Mucosa of descending colon (tissue), 3 donors: Measurements from ENCODE around the gene ZHX3. TPM values are rescaled to one million over a fixed set of nuclear protein-coding genes. Genes with fewer than 3 reads are reported as not detected.

Experiments
- ATAC-seq: fragments of 200-7000 bp; cut with Tn5 transposase; one replicate; pipeline ENCODE4 v1.9.1; 2020; ENCODE audit warnings: mild to moderate bottlenecking, moderate library complexity
- DNase-seq, 3 donors: peaks; one replicate each; pipeline ENCODE4 v3.0.0-alpha.2; 2020
- H3K36me3 ChIP-seq: fragments of 200-600 bp; one replicate; pipeline ENCODE4 v1.8.0; 2021; ENCODE audit warnings: low read depth, mild to moderate bottlenecking
- H3K4me1 ChIP-seq: fragments of 200-600 bp; one replicate; pipeline ENCODE4 v1.8.0; 2021; ENCODE audit warnings: low read depth, mild to moderate bottlenecking
- H3K4me3 ChIP-seq: fragments of 200-600 bp; one replicate; pipeline ENCODE4 v1.8.0; 2021; ENCODE audit warnings: mild to moderate bottlenecking
- H3K9me3 ChIP-seq: fragments of 200-600 bp; one replicate; pipeline ENCODE4 v1.8.0; 2021; ENCODE audit warnings: mild to moderate bottlenecking
- intact Hi-C, 2 donors: fragments of 100-400 bp; cut with DNase I in 1 of 2; cut with micrococcal nuclease in 1 of 2; formaldehyde crosslinking; loops; one replicate each; pipeline versions ENCODE4 v1.11.0 to v1.11.1; 2022; cut with DNase I, micrococcal nuclease
- total RNA-seq, 3 donors: library from RNA; stranded (reverse); fragmentation: NEBNext Ultra II Directional in 2 of 3; extraction: Animal tissue kit (Norgen Biotek cat#: 25700) in 2 of 3; gene quantifications; one replicate each; pipeline versions ENCODE4 v1.2.1 to v1.2.4, GENCODE V29; 2021 to 2023
- TF ChIP-seq, protein P1 (sequence below): fragments of 200-600 bp; IDR thresholded peaks from one replicate; pipeline ENCODE4 v1.8.0; 2022; ENCODE audit warnings: antibody characterized with exemption, mild to moderate bottlenecking
- donor health status: DM: no; HTN: no; CAD: no; lungs with moderate emphysema.
- donor health status: DM: no; HTN: no; CAD: no.
- donor health status: DM: no; HTN: yes; CAD: no.

ZHX3 gene
- total RNA-seq, 3 donors from 2014 or later: 24.5 to 84.5 (median 32.8) TPM

DNA sequence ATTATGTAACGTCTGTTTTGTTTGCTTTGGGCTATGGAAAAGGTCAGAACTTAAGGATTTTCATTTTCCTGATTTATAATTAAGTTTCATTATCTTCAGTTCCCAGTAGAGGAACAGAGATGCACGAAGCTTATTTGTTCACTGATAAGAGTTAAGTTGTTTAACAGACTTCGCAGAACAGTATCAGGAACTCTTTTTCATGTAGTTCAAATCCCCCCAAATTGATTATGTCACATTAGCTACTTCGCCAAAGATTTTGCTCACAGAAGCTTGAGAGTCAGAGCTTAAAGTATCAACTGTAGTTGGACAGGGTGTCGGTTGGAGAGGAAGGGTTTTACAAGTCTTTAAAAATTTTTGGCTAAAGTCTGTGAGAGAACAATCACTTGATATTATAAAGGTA lies 43.4 kb downstream of the ZHX3 start:
- TF ChIP-seq, protein P1, sequence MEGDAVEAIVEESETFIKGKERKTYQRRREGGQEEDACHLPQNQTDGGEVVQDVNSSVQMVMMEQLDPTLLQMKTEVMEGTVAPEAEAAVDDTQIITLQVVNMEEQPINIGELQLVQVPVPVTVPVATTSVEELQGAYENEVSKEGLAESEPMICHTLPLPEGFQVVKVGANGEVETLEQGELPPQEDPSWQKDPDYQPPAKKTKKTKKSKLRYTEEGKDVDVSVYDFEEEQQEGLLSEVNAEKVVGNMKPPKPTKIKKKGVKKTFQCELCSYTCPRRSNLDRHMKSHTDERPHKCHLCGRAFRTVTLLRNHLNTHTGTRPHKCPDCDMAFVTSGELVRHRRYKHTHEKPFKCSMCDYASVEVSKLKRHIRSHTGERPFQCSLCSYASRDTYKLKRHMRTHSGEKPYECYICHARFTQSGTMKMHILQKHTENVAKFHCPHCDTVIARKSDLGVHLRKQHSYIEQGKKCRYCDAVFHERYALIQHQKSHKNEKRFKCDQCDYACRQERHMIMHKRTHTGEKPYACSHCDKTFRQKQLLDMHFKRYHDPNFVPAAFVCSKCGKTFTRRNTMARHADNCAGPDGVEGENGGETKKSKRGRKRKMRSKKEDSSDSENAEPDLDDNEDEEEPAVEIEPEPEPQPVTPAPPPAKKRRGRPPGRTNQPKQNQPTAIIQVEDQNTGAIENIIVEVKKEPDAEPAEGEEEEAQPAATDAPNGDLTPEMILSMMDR: no peak
- Histone ChIP-seq H3K9me3 (no peaks in the 10 kb centered on the region), H3K4me3 (no peak overlapping the region), H3K36me3 (no peaks in the 10 kb centered on the region), H3K4me1 (peaks cover 7% of the 10 kb centered on the region)
- DNase-seq: no peak
- intact Hi-C loops: no loop called here
- ATAC-seq: no peak

DNA sequence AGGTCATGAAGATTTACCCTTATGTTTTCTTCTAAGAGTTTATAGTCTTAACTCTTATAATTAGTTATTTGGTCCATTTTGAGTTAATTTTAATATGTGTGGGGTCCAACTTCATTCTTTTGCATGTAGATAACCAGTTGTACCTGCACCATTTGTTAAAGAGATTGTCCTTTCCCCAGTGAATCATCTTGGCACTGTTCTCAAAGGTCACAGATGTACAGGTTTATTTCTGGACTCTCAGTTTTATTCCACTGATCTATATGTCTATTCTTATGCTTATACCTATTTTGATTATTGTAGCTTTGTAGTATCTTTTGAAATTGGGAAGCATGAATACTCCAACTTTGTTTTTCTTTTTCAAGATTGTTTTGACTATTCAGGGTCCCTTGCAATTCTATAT lies 44.1 kb downstream of the ZHX3 start:
- Histone ChIP-seq H3K9me3 (no peaks in the 10 kb centered on the region), H3K4me1 (peaks cover 7% of the 10 kb centered on the region), H3K36me3 (no peaks in the 10 kb centered on the region), H3K4me3 (no peak overlapping the region)
- TF ChIP-seq, protein P1: no peak
- DNase-seq (no peak), ATAC-seq (no peak)
- intact Hi-C loops: no loop called here

DNA sequence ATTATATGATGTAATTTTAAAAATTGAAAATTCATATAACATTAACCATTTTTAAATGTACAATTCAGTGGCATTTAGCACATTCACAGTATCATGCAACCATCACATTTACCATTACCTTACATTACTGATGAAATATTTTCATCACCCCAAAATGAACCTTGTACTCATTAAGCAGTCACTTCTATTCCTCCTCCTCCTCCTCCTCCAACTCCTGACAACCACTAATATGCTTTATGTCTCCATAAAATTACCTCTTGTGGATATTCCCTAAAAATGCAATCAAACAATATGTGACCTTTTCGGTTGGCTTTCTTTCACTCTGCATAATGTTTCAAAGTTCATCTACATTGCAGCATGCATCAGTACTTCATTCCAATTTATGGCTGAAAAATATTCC lies 45.2 kb downstream of the ZHX3 start:
- ATAC-seq: no peak
- Histone ChIP-seq H3K4me1 (peaks cover 7% of the 10 kb centered on the region), H3K4me3 (no peak overlapping the region), H3K36me3 (no peaks in the 10 kb centered on the region), H3K9me3 (no peaks in the 10 kb centered on the region)
- no peak for DNase-seq
- intact Hi-C loops: no loop called here
- TF ChIP-seq, protein P1: no peak

DNA sequence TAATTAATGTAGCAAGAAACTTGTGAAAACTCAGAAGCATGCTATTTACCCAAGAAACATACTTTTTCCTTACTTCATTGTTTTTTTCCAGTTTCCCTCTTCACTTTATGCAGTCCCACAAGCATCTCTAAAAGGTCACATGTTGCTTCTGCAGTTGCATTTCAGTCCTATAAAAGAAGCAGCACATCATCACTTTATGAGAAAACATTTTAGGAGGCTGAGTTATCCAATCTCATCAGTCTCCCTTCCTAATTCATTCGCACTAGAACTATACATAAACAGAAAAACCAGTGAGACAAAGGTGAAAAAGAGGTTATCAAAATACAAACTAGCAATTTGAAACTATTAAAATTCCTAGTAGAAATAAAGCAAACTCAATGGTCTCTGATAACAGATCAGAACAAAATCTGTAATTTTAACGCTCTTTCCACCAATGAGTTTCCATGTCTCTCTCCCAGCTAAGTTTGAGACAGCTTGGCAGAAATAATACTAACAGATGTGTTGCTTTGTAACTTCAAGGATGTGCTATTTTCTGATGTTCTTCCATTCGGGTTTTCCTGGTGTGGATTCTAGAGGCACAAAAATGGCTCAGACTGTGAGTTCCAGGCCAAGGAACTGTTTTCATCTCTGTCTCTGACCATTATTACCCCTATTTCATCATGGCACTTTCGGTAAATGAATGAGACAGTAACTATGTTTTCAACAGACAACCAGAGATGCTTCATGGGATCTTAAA lies 48.4 kb downstream of the ZHX3 start:
- no peak overlapping the region for H3K4me3 ChIP-seq
- DNase-seq (no peak), ATAC-seq (no peak)
- no peaks in the 10 kb centered on the region for H3K36me3 ChIP-seq
- TF ChIP-seq, protein P1: no peak
- H3K9me3 ChIP-seq: no peaks in the 10 kb centered on the region
- H3K4me1 ChIP-seq: no peaks in the 10 kb centered on the region
- intact Hi-C loops: no loop called here

DNA sequence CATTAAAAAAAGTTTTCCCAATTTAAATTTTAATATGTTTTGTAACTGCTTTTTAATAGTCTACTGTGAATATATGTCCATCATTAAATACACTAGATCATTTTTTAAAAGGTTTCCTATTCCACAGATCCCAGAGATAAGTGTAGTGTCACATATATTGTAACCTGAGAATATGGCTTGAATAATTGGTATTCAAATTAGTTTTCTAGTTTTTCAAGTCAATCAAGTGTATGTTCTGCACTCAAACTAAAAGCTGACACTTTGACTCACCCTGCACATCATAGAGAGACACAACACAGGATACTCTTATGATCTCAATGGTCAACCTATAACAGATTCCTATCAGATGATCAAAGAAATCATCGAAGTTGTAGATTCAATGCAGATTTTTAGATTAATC lies 49.1 kb downstream of the ZHX3 start:
- TF ChIP-seq, protein P1: no peak
- no peak for DNase-seq
- no peak for ATAC-seq

DNA sequence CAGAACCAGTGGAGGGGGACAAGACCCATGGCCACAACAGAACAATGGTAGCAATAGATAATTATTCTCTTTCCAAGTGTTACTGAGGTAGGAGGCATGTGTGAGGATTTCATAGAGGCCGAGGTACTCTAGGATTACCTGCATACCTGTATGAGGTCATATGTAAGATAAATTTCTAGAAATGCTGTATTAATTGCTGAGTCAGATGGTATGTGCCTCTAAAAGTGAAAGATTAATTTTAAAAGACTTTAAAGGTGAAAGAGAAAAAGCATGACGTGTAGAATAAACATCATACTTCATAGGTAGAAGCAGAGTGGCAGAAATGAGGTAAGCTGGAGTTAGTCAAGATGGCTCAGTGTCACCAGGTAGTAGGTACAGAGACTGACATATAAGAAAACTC lies 51.6 kb downstream of the ZHX3 start:
- ATAC-seq: no peak
- H3K36me3 ChIP-seq: no peaks in the 10 kb centered on the region
- no peak overlapping the region for H3K4me3 ChIP-seq
- no peaks in the 10 kb centered on the region for H3K4me1 ChIP-seq
- no peaks in the 10 kb centered on the region for H3K9me3 ChIP-seq
- no peak for DNase-seq
- intact Hi-C loops: no loop called here
- TF ChIP-seq, protein P1: no peak

More for the DNA sequence above, 49.1 kb downstream of the ZHX3 start:
- intact Hi-C loops: no loop called here
- Histone ChIP-seq H3K4me1 (no peaks in the 10 kb centered on the region), H3K36me3 (no peaks in the 10 kb centered on the region), H3K9me3 (no peaks in the 10 kb centered on the region), H3K4me3 (no peak overlapping the region)
